Adrenal gland (tissue), 5 donors: ENCODE results near the gene SORCS3.

ENCODE experiments used
- POLR2A ChIP-seq, 2 donors: fragments of 450-650 bp; IDR thresholded peaks; one replicate each; pipeline ENCODE4 v1.6.1; 2017; ENCODE audit warnings: antibody characterized with exemption in 2 of 2, mild to moderate bottlenecking in 2 of 2, moderate library complexity in 1 of 2
- TF ChIP-seq, protein P1 (sequence below), 6 experiments: fragments of 450-650 bp in 4 of 6; fragments of 200-600 bp in 2 of 6; sonication (generic) in 1 of 6; IDR thresholded peaks; 1 replicate in 5 of 6; 2 replicates in 1 of 6; pipeline versions ENCODE4 v1.5.1 to v1.8.0; 2016 to 2021; ENCODE audit warnings: antibody characterized with exemption in 6 of 6, mild to moderate bottlenecking in 2 of 6, moderate library complexity in 1 of 6
- donor health status: DM: no; HTN: no; CAD: no.

DNA sequence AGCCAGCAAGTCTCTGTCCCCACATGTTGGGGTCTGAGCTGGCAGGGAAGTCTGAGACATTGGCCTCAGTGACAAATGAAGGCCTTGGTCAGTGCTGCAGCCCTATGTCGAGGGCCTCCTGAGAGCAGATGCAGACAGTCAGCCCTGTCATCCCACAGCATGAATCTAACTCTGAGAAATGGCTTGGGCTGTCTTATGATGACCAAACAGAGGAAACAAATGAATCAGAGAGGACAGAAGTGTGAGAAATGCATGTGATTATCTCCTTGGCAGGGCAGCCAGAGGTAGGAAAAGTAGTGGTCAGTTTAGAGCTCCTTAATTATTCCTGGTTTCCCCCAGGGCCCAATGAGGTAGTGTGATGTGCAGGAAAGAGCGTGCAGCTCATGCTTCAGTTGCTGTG is 287.6 kb downstream of the SORCS3 start:
- TF ChIP-seq, protein P1, sequence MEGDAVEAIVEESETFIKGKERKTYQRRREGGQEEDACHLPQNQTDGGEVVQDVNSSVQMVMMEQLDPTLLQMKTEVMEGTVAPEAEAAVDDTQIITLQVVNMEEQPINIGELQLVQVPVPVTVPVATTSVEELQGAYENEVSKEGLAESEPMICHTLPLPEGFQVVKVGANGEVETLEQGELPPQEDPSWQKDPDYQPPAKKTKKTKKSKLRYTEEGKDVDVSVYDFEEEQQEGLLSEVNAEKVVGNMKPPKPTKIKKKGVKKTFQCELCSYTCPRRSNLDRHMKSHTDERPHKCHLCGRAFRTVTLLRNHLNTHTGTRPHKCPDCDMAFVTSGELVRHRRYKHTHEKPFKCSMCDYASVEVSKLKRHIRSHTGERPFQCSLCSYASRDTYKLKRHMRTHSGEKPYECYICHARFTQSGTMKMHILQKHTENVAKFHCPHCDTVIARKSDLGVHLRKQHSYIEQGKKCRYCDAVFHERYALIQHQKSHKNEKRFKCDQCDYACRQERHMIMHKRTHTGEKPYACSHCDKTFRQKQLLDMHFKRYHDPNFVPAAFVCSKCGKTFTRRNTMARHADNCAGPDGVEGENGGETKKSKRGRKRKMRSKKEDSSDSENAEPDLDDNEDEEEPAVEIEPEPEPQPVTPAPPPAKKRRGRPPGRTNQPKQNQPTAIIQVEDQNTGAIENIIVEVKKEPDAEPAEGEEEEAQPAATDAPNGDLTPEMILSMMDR (IDR thresholded peaks at IDR 0.05): no peak
- no peak for TF ChIP-seq POLR2A (IDR thresholded peaks at IDR 0.05)
